SK-N-SH treated with all-trans-retinoic acid at 6 μM for 48 hours (cell line): Measurements from ENCODE around the gene MUS81.
"Not testable (repeated sequence)": the region's sequence is repeated elsewhere in the genome, so short reads cannot be mapped to it uniquely, and the experiment has no call there.

Experiments
- ARNTL ChIP-seq: fragments of 450-650 bp; formaldehyde crosslinking; IDR thresholded peaks from 2 replicates; pipeline ENCODE4 v1.5.0; 2020; ENCODE audit warnings: low read depth, mild to moderate bottlenecking, moderate library complexity, borderline replicate concordance
- BACH2 ChIP-seq: fragments of 250-450 bp; sonication (Bioruptor Pico); IDR thresholded peaks from 2 replicates; pipeline ENCODE4 v1.9.0; 2021; ENCODE audit warnings: mild to moderate bottlenecking, borderline replicate concordance
- ESRRG ChIP-seq: fragments of 250-450 bp; sonication (Bioruptor Pico); IDR thresholded peaks from 2 replicates; pipeline ENCODE4 v1.6.1; 2021; ENCODE audit warnings: mild to moderate bottlenecking
- ISL1 ChIP-seq: fragments of 250-450 bp; sonication (Bioruptor Pico); IDR thresholded peaks from 2 replicates; pipeline ENCODE4 v2.1.2; 2022; ENCODE audit warnings: mild to moderate bottlenecking, moderate library complexity
- PATZ1 ChIP-seq: fragments of 250-450 bp; sonication (Bioruptor Pico); IDR thresholded peaks from 2 replicates; pipeline ENCODE4 v1.8.0; 2020; ENCODE audit warnings: mild to moderate bottlenecking, moderate library complexity, borderline replicate concordance
- PPARA ChIP-seq: fragments of 250-450 bp; sonication (Bioruptor Pico); IDR thresholded peaks from 2 replicates; pipeline ENCODE4 v1.5.0; 2020; ENCODE audit warnings: mild to moderate bottlenecking, borderline replicate concordance
- RARB ChIP-seq: fragments of 250-450 bp; sonication (Bioruptor Pico); IDR thresholded peaks from 2 replicates; pipeline ENCODE4 v1.8.0; 2021; ENCODE audit warnings: mild to moderate bottlenecking, moderate library complexity
- TOX ChIP-seq: fragments of 250-450 bp; sonication (Bioruptor Pico); IDR thresholded peaks from 2 replicates; pipeline ENCODE4 v1.8.0; 2021; ENCODE audit warnings: mild to moderate bottlenecking, moderate library complexity, borderline replicate concordance
- ZFP3 ChIP-seq: fragments of 250-450 bp; sonication (Bioruptor Pico); IDR thresholded peaks from 2 replicates; pipeline ENCODE4 v1.5.0; 2020; ENCODE audit warnings: mild to moderate bottlenecking, moderate library complexity
- ZFP30 ChIP-seq: fragments of 450-650 bp; formaldehyde crosslinking; IDR thresholded peaks from 2 replicates; pipeline ENCODE4 v1.5.0; 2022; ENCODE audit warnings: mild to moderate bottlenecking, moderate library complexity
- ZNF565 ChIP-seq: fragments of 450-650 bp; formaldehyde crosslinking; conservative IDR thresholded peaks from 2 replicates; pipeline ENCODE4 v1.5.0; 2020; ENCODE audit warnings: low read depth, mild to moderate bottlenecking, moderate library complexity
- ZNF8 ChIP-seq: fragments of 450-650 bp; formaldehyde crosslinking; IDR thresholded peaks from 2 replicates; pipeline ENCODE4 v1.5.0; 2020; ENCODE audit warnings: mild to moderate bottlenecking, moderate library complexity
- TF ChIP-seq, protein P1 (sequence below): fragments of 250-450 bp; sonication (Bioruptor Pico); IDR thresholded peaks from 2 replicates; pipeline ENCODE4 v1.5.0; 2020; ENCODE audit warnings: mild to moderate bottlenecking, moderate library complexity
- TF ChIP-seq, protein P2 (sequence below): fragments of 250-450 bp; sonication (Bioruptor Pico); IDR thresholded peaks from 2 replicates; pipeline ENCODE4 v1.5.1; 2020; ENCODE audit warnings: low read depth, mild to moderate bottlenecking, moderate library complexity

GRCh38 chr11:65832231-65832630, 28.0 kb upstream of the MUS81 start:
- not testable (repeated sequence) for TF ChIP-seq PPARA; ZFP3; ISL1; ZNF8 (CRISPR knock-in tag); TOX (CRISPR knock-in tag); RARB (CRISPR knock-in tag); ZFP30 (CRISPR knock-in tag); PATZ1 (CRISPR knock-in tag); ESRRG; BACH2 (CRISPR knock-in tag); ZNF565; ARNTL (CRISPR knock-in tag)
- TF ChIP-seq, protein P1, sequence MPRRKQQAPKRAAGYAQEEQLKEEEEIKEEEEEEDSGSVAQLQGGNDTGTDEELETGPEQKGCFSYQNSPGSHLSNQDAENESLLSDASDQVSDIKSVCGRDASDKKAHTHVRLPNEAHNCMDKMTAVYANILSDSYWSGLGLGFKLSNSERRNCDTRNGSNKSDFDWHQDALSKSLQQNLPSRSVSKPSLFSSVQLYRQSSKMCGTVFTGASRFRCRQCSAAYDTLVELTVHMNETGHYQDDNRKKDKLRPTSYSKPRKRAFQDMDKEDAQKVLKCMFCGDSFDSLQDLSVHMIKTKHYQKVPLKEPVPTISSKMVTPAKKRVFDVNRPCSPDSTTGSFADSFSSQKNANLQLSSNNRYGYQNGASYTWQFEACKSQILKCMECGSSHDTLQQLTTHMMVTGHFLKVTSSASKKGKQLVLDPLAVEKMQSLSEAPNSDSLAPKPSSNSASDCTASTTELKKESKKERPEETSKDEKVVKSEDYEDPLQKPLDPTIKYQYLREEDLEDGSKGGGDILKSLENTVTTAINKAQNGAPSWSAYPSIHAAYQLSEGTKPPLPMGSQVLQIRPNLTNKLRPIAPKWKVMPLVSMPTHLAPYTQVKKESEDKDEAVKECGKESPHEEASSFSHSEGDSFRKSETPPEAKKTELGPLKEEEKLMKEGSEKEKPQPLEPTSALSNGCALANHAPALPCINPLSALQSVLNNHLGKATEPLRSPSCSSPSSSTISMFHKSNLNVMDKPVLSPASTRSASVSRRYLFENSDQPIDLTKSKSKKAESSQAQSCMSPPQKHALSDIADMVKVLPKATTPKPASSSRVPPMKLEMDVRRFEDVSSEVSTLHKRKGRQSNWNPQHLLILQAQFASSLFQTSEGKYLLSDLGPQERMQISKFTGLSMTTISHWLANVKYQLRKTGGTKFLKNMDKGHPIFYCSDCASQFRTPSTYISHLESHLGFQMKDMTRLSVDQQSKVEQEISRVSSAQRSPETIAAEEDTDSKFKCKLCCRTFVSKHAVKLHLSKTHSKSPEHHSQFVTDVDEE, result not testable (repeated sequence)
- TF ChIP-seq, protein P2, sequence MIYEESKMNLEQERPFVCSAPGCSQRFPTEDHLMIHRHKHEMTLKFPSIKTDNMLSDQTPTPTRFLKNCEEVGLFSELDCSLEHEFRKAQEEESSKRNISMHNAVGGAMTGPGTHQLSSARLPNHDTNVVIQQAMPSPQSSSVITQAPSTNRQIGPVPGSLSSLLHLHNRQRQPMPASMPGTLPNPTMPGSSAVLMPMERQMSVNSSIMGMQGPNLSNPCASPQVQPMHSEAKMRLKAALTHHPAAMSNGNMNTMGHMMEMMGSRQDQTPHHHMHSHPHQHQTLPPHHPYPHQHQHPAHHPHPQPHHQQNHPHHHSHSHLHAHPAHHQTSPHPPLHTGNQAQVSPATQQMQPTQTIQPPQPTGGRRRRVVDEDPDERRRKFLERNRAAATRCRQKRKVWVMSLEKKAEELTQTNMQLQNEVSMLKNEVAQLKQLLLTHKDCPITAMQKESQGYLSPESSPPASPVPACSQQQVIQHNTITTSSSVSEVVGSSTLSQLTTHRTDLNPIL (CRISPR knock-in tag), result not testable (repeated sequence)
